Body of pancreas (tissue), 4 donors: ENCODE results near the gene SIL1.

Experiments used
- POLR2A ChIP-seq, 3 donors: fragments of 450-650 bp; IDR thresholded peaks; one replicate each; pipeline ENCODE4 v1.6.1; 2016; ENCODE audit warnings: antibody characterized with exemption in 3 of 3, mild to moderate bottlenecking in 2 of 3
- TF ChIP-seq, protein P1 (sequence below), 7 experiments: fragments of 450-650 bp in 4 of 7; fragments of 200-600 bp in 3 of 7; sonication (generic) in 3 of 7; IDR thresholded peaks; one replicate each; pipeline ENCODE4 v1.5.1; 2016 to 2019; ENCODE audit warnings: antibody characterized with exemption in 7 of 7

DNA sequence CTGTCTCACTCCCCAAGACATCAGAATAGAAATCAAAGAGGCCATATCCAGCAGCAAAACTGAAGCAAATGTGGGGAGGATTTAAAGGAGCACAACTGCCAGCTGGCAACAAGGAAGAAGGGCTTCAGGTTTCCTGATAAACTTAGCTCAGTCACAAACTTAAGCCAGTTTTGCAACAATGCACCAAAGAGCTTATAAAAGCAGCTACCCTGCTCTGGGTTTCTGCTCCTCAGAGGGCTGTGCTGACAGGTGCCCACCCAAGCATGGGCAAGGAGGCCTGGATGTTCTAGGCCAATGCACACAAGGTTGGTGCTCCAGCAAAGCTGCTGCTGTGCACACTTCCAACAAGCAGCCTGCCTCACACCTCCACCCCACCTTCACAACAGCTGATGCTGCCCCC is 132.9 kb downstream of the SIL1 start:
- TF ChIP-seq POLR2A (IDR thresholded peaks at IDR 0.05): no peak
- TF ChIP-seq, protein P1, sequence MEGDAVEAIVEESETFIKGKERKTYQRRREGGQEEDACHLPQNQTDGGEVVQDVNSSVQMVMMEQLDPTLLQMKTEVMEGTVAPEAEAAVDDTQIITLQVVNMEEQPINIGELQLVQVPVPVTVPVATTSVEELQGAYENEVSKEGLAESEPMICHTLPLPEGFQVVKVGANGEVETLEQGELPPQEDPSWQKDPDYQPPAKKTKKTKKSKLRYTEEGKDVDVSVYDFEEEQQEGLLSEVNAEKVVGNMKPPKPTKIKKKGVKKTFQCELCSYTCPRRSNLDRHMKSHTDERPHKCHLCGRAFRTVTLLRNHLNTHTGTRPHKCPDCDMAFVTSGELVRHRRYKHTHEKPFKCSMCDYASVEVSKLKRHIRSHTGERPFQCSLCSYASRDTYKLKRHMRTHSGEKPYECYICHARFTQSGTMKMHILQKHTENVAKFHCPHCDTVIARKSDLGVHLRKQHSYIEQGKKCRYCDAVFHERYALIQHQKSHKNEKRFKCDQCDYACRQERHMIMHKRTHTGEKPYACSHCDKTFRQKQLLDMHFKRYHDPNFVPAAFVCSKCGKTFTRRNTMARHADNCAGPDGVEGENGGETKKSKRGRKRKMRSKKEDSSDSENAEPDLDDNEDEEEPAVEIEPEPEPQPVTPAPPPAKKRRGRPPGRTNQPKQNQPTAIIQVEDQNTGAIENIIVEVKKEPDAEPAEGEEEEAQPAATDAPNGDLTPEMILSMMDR (IDR thresholded peaks at IDR 0.05): no peak
